H1 (cell line): Measurements from ENCODE around the gene EPHB1. TPM values are rescaled to one million over a fixed set of nuclear protein-coding genes. Genes with fewer than 3 reads are reported as not detected.

Source experiments
- CHD7 ChIP-seq: fragments of 300-600 bp; sonication (generic); IDR thresholded peaks from 2 replicates; pipeline ENCODE4 v1.7.1; 2012; ENCODE audit warnings: low read length, moderate library complexity, mild to moderate bottlenecking, inconsistent platforms; ENCODE audit not compliant: insufficient replicate concordance
- CTBP2 ChIP-seq: IDR thresholded peaks from 2 replicates; pipeline ENCODE4 v1.7.0; 2011; ENCODE audit warnings: borderline replicate concordance, mild to moderate bottlenecking, moderate library complexity, mixed read lengths, low read length; ENCODE audit not compliant: insufficient read depth, insufficient read length
- FOSL1 ChIP-seq: IDR thresholded peaks from 2 replicates; pipeline ENCODE4 v1.6.1; 2011; ENCODE audit warnings: mild to moderate bottlenecking, low read depth, low read length, moderate library complexity; ENCODE audit not compliant: insufficient read depth
- KDM4A ChIP-seq: IDR thresholded peaks from one replicate; pipeline ENCODE4 v1.7.1; 2012; ENCODE audit warnings: low read depth, mild to moderate bottlenecking, moderate library complexity, low read length, inconsistent platforms; ENCODE audit not compliant: severe bottlenecking
- RAD21 ChIP-seq, 2 experiments: IDR thresholded peaks in 1 of 2; conservative IDR thresholded peaks in 1 of 2; 2 replicates each; pipeline ENCODE4 v1.6.1; 2011; ENCODE audit warnings: low read depth in 2 of 2, low read length in 2 of 2, improper control_type of control experiment in 1 of 2, inconsistent platforms in 1 of 2, mild to moderate bottlenecking in 1 of 2, moderate library complexity in 1 of 2
- polyA plus RNA-seq, 7 experiments: library from polyadenylated mRNA; depleted of rRNA in 3 of 7; stranded (reverse) in 5 of 7; unstranded in 2 of 7; fragments of >200 nt in 5 of 7; fragments of 200-250 nt in 2 of 7; gene quantifications; 1 replicate in 5 of 7; 2 replicates in 1 of 7; 4 replicates in 1 of 7; pipeline versions ENCODE4 v1.2.1 to v1.2.3, GENCODE V29; 2011 to 2013; ENCODE audit warnings: missing spikeins in 2 of 7, mixed read lengths in 2 of 7
- total RNA-seq: library from RNA; stranded (reverse); fragmentation: NEBNext Ultra II Directional; extraction: Animal tissue kit (Norgen Biotek cat#: 25700); gene quantifications from 2 replicates; pipeline ENCODE4 v1.2.1, GENCODE V29; 2021

Gene EPHB1
- total and polyA plus RNA-seq, 2 of the 8 experiments (the other 6 are each of a cell fraction or from before 2014, with no cell fraction given): 3.5 to 5.9 TPM

- TF ChIP-seq CTBP2 (no peak), FOSL1 (no peak), KDM4A (no peak), RAD21 (IDR thresholded peaks at IDR 0.05 in 1 of 2, conservative IDR thresholded peaks at IDR 0.05 in 1 of 2; ENCODE audit: low read depth in 2 of 2, low read length in 2 of 2) (no peak), CHD7 (no peak)
These were observed 374.6 kb downstream of the EPHB1 start (continued) for GRCh38 chr3:135169651-135170050.
